ENCODE measurements around the gene GRAMD2B. TPM values are rescaled to one million over a fixed set of nuclear protein-coding genes. Genes with fewer than 3 reads are reported as not detected.

The GRAMD2B gene
- total and polyA plus RNA-seq, 2 of the 8 experiments (the other 6 are each of a cell fraction or from before 2014, with no cell fraction given) = 6.4 to 9.4 TPM

DNA sequence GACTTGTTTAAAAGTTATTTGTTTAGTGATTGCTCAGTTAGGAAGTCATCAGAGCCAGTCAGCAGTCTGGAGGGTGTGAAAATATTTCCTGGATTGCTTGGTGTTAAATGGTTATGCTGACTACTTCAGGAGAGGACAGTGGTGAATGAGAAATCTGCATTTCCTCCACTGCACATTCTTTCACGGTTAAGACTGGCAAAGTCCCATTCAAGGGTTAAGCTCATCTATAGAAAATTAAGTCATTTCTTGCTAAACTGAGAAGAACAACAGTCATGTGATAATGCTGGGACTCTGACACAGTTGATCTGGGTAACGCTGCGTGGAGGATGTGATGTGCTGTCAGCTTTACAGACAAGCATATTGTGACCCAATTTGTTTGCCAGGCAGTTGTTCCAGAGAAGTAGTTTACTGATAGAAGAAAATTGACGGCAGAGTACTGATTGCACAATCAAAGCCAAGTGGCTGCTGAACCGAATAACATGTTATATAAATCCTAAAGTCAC lies 80.4 kb downstream of the GRAMD2B start:
- H3K9ac ChIP-seq (replicated peaks in 1 of 4; ENCODE audit: extremely low read depth in 1 of 4, low read depth in 3 of 4, low read length in 3 of 4) = no peak overlapping the region
- no peak overlapping the region for H3K27ac ChIP-seq (ENCODE audit: low read depth, low read length)
- H3K23me2 ChIP-seq (ENCODE audit: low read depth, low read length) = no peaks in the 10 kb centered on the region
- no peak overlapping the region for H4K5ac ChIP-seq (ENCODE audit: insufficient read length, low read depth, low read length)
- H3K56ac ChIP-seq (replicated peaks; ENCODE audit: insufficient read length, low read depth, low read length) = no peak overlapping the region
- no peak overlapping the region for H2BK15ac ChIP-seq (ENCODE audit: low read length)
- WGBS, 2 experiments (ENCODE audit: extremely low coverage in 1 of 2, insufficient coverage in 1 of 2, insufficient read length in 1 of 2, insufficient replicate concordance in 2 of 2, low coverage in 1 of 2, low lambda C conversion rate in 2 of 2, missing lambda C conversion rate in 1 of 2) = 81% methylated on average over 5 of the region's 5 CpGs; no CpG with 5 or more reads in 1 of the 2 experiments
- no peak overlapping the region for H3K14ac ChIP-seq (ENCODE audit: insufficient read length)
- no peaks in the 10 kb centered on the region for H4K20me1 ChIP-seq (replicated peaks in 1 of 2; ENCODE audit: control insufficient read depth in 1 of 2, insufficient read depth in 2 of 2, low read length in 2 of 2)
- no peak overlapping the region for H3K4ac ChIP-seq (replicated peaks; ENCODE audit: insufficient read length, low read depth, low read length)
- no peak for FAIRE-seq
- H4K8ac ChIP-seq (ENCODE audit: extremely low read depth, insufficient read depth, low read length) = no peak overlapping the region
- no peak for DNase-seq (ENCODE audit: low read depth in 1 of 2, low spot score in 2 of 2)
- H3K4me3 ChIP-seq (ENCODE audit: extremely low read depth in 1 of 4, insufficient read depth in 2 of 4, low read depth in 3 of 4, low read length in 4 of 4) = no peak overlapping the region
- H2AK5ac ChIP-seq (ENCODE audit: low read depth, low read length) = no peak overlapping the region
- H3K36me3 ChIP-seq (ENCODE audit: control insufficient read depth in 2 of 4, insufficient read depth in 4 of 4, low read length in 3 of 4) = no peaks in the 10 kb centered on the region
- H3K79me2 ChIP-seq (ENCODE audit: control insufficient read depth in 1 of 2, insufficient read depth in 2 of 2, low read length in 2 of 2) = no peaks in the 10 kb centered on the region
- H3K18ac ChIP-seq (ENCODE audit: extremely low read depth, low read length) = no peak overlapping the region
- no peaks in the 10 kb centered on the region; a peak in 1 of 7 replicates for H3K4me1 ChIP-seq (replicated peaks in 1 of 4; ENCODE audit: control insufficient read depth in 3 of 4, insufficient read depth in 4 of 4, low read length in 3 of 4)
- no peak overlapping the region for H4K91ac ChIP-seq (replicated peaks; ENCODE audit: insufficient read length, low read length)
- TF ChIP-seq CEBPB (IDR thresholded peaks at IDR 0.05; ENCODE audit: low read depth, low read length) = peak; percentile 75
- no peak for TF ChIP-seq POLR2A (IDR thresholded peaks at IDR 0.05; ENCODE audit: control extremely low read depth in 1 of 2, low read depth in 2 of 2, low read length in 2 of 2)
- no peak overlapping the region for H3K23ac ChIP-seq (ENCODE audit: insufficient read length)
- H2AFZ ChIP-seq (ENCODE audit: low read length) = no peak overlapping the region
- no peaks in the 10 kb centered on the region for H3K27me3 ChIP-seq (replicated peaks in 1 of 4; ENCODE audit: control insufficient read depth in 3 of 4, extremely low read depth in 1 of 4, insufficient read depth in 3 of 4, low read length in 3 of 4)
- no peak overlapping the region for H2BK20ac ChIP-seq (ENCODE audit: low read length)
- CTCF ChIA-PET (ENCODE audit: partially characterized antibody) = interaction anchor here (1.4 to 1.5 kb wide), 2 partner anchors 148 to 165 kb away, joined by 3 to 5 read pairs; no protein-coding TSS in a partner anchor
- no peak overlapping the region for H2BK12ac ChIP-seq (ENCODE audit: low read depth, low read length)
- H2BK5ac ChIP-seq (ENCODE audit: low read depth, low read length) = no peak overlapping the region
- no peaks in the 10 kb centered on the region for H3K79me1 ChIP-seq (ENCODE audit: low read depth, low read length)
- H3K9me3 ChIP-seq (ENCODE audit: insufficient read depth in 2 of 2, low read depth in 1 of 2, low read length in 1 of 2) = no peaks in the 10 kb centered on the region
- no peak overlapping the region for H3K4me2 ChIP-seq (ENCODE audit: insufficient read depth in 1 of 2, low read depth in 2 of 2, low read length in 2 of 2)
- no peak overlapping the region for H2BK120ac ChIP-seq (replicated peaks; ENCODE audit: low read depth, low read length)
- POLR2A ChIA-PET (ENCODE audit: partially characterized antibody) = no interaction called here

All from H1 (cell line).